ENCODE measurements around the gene ENPEP. TPM values are rescaled to one million over a fixed set of nuclear protein-coding genes. Genes with fewer than 3 reads are reported as not detected.

ENPEP gene
- total and polyA plus RNA-seq, 2 donors (not counting 1 experiment from before 2014, with no cell fraction given) = not detected

DNA sequence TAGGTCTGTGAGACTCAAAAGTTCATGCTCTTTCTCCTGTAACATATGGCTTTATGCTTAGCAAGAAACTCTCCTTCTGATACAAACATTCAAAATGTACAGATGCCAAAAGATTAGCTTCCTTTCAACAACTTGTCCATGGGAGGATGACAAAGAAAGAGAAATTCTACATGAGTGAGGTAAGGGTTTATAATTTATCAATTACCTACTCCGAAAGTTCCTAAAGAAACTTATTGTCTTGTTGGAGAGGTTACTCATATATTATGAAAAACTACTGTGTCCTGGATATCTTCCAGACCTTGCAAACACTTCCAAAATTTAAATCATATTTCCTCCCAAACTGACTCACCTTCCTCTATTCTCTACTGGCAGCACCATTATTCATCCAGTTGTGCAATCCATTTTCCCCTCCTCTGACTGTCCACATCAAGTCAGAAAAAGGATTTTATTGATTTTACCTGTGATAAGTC is 65.1 kb downstream of the ENPEP start:
- no peak overlapping the region for H2AFZ ChIP-seq (ENCODE audit: insufficient read depth, low read depth, low read length, poor library complexity, severe bottlenecking)
- no peaks in the 10 kb centered on the region for H3K36me3 ChIP-seq (replicated peaks in 1 of 2; ENCODE audit: control extremely low read depth in 1 of 2, control insufficient read depth in 1 of 2, extremely low read depth in 1 of 2, insufficient read depth in 2 of 2, low read length in 1 of 2)
- no peaks in the 10 kb centered on the region for H3K9me3 Mint-ChIP-seq (ENCODE audit: insufficient read depth)
- CTCF ChIA-PET = no interaction called here
- no CpG with 5 or more reads among the region's 1 CpG for whole genome bisulfite sequencing (ENCODE audit: insufficient coverage)
- no peak overlapping the region for H3K9ac ChIP-seq (ENCODE audit: low read length)
- no peaks in the 10 kb centered on the region for H3K27me3 ChIP-seq (replicated peaks in 1 of 4; ENCODE audit: control extremely low read depth in 1 of 4, control insufficient read depth in 3 of 4, insufficient read depth in 4 of 4, low read length in 3 of 4)
- DNase-seq (no peak), ATAC-seq (ENCODE audit: low read depth) (no peak)
- no peaks in the 10 kb centered on the region for H3K4me1 ChIP-seq (ENCODE audit: control insufficient read depth in 2 of 2, insufficient read depth in 2 of 2, low read length in 2 of 2)
- H3K27ac Mint-ChIP-seq = no peak overlapping the region
- H3K27me3 Mint-ChIP-seq = peaks cover 6% of the 10 kb centered on the region
- no peak overlapping the region for H3K27ac ChIP-seq (ENCODE audit: low read length in 2 of 2)
- H4K20me1 ChIP-seq (ENCODE audit: control insufficient read depth, insufficient read depth, low read length, poor library complexity, severe bottlenecking) = no peaks in the 10 kb centered on the region
- intact Hi-C loops (cut with micrococcal nuclease) = no loop called here
- no peak overlapping the region for H3K4me3 Mint-ChIP-seq
- H3K9me3 ChIP-seq (ENCODE audit: control extremely low read depth in 1 of 3, control insufficient read depth in 2 of 3, insufficient read depth in 1 of 3, low read length in 2 of 3) = peaks cover 0 to 3% (median 0%) of the 10 kb centered on the region in 3 donors
- no peak overlapping the region for H3K4me3 ChIP-seq (ENCODE audit: control extremely low read depth in 1 of 5, extremely low read depth in 1 of 5, insufficient read depth in 1 of 5, low read depth in 2 of 5, low read length in 4 of 5)
- POLR2A ChIA-PET = no interaction called here
- no peak for TF ChIP-seq EZH2 (IDR thresholded peaks at IDR 0.05; ENCODE audit: borderline replicate concordance, insufficient read depth, low read depth, low read length, poor library complexity, severe bottlenecking)
- TF ChIP-seq, protein P1, sequence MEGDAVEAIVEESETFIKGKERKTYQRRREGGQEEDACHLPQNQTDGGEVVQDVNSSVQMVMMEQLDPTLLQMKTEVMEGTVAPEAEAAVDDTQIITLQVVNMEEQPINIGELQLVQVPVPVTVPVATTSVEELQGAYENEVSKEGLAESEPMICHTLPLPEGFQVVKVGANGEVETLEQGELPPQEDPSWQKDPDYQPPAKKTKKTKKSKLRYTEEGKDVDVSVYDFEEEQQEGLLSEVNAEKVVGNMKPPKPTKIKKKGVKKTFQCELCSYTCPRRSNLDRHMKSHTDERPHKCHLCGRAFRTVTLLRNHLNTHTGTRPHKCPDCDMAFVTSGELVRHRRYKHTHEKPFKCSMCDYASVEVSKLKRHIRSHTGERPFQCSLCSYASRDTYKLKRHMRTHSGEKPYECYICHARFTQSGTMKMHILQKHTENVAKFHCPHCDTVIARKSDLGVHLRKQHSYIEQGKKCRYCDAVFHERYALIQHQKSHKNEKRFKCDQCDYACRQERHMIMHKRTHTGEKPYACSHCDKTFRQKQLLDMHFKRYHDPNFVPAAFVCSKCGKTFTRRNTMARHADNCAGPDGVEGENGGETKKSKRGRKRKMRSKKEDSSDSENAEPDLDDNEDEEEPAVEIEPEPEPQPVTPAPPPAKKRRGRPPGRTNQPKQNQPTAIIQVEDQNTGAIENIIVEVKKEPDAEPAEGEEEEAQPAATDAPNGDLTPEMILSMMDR (IDR thresholded peaks at IDR 0.05) = no peak
- no peak overlapping the region for H3K4me2 ChIP-seq (replicated peaks; ENCODE audit: low read depth, low read length, poor library complexity, severe bottlenecking)
- no peaks in the 10 kb centered on the region for H3K79me2 ChIP-seq (ENCODE audit: control insufficient read depth, insufficient read depth, low read length)
- no peaks in the 10 kb centered on the region for H3K4me1 Mint-ChIP-seq

- H3K4me3 ChIP-seq (ENCODE audit: control extremely low read depth in 1 of 5, extremely low read depth in 1 of 5, insufficient read depth in 1 of 5, low read depth in 2 of 5, low read length in 4 of 5) = no peak overlapping the region
- H3K27me3 ChIP-seq (replicated peaks in 1 of 4; ENCODE audit: control extremely low read depth in 1 of 4, control insufficient read depth in 3 of 4, insufficient read depth in 4 of 4, low read length in 3 of 4) = peaks cover 0 to 2% (median 0%) of the 10 kb centered on the region in 4 experiments
- no peak overlapping the region for H3K9ac ChIP-seq (ENCODE audit: low read length)
- intact Hi-C loops (cut with micrococcal nuclease) = no loop called here
- no peaks in the 10 kb centered on the region for H3K4me1 ChIP-seq (ENCODE audit: control insufficient read depth in 2 of 2, insufficient read depth in 2 of 2, low read length in 2 of 2)
- ChIA-PET POLR2A (no interaction called here), CTCF (interaction anchor here (0.6 kb wide), 1 partner anchor 1971 kb away, joined by 5 read pairs; no protein-coding TSS in a partner anchor)
- ATAC-seq (ENCODE audit: low read depth) (no peak), DNase-seq (no peak)
- no peaks in the 10 kb centered on the region for H3K36me3 ChIP-seq (replicated peaks in 1 of 2; ENCODE audit: control extremely low read depth in 1 of 2, control insufficient read depth in 1 of 2, extremely low read depth in 1 of 2, insufficient read depth in 2 of 2, low read length in 1 of 2)
- H3K27ac ChIP-seq (ENCODE audit: low read length in 2 of 2) = no peak overlapping the region
- no peak for TF ChIP-seq EZH2 (IDR thresholded peaks at IDR 0.05; ENCODE audit: borderline replicate concordance, insufficient read depth, low read depth, low read length, poor library complexity, severe bottlenecking)
- TF ChIP-seq, protein P1 (IDR thresholded peaks at IDR 0.05) = no peak
- H3K27me3 Mint-ChIP-seq = peaks cover 3% of the 10 kb centered on the region
- no peaks in the 10 kb centered on the region for H4K20me1 ChIP-seq (ENCODE audit: control insufficient read depth, insufficient read depth, low read length, poor library complexity, severe bottlenecking)
- no CpG with 5 or more reads among the region's 2 CpGs for WGBS (ENCODE audit: insufficient coverage)
- no peak overlapping the region for H3K4me3 Mint-ChIP-seq
- no peaks in the 10 kb centered on the region for H3K79me2 ChIP-seq (ENCODE audit: control insufficient read depth, insufficient read depth, low read length)
- H2AFZ ChIP-seq (ENCODE audit: insufficient read depth, low read depth, low read length, poor library complexity, severe bottlenecking) = no peak overlapping the region
- no peaks in the 10 kb centered on the region for H3K4me1 Mint-ChIP-seq
- no peak overlapping the region for H3K4me2 ChIP-seq (replicated peaks; ENCODE audit: low read depth, low read length, poor library complexity, severe bottlenecking)
- no peaks in the 10 kb centered on the region for H3K9me3 Mint-ChIP-seq (ENCODE audit: insufficient read depth)
- H3K9me3 ChIP-seq (ENCODE audit: control extremely low read depth in 1 of 3, control insufficient read depth in 2 of 3, insufficient read depth in 1 of 3, low read length in 2 of 3) = no peaks in the 10 kb centered on the region
- H3K27ac Mint-ChIP-seq = no peak overlapping the region
These were observed 67.6 kb downstream of the ENPEP start for GRCh38 chr4:110543577-110543976.

Data from B cell (primary cell).